M059J (cell line): ENCODE data around the gene CERT1. TPM values are rescaled to one million over a fixed set of nuclear protein-coding genes. Genes with fewer than 3 reads are reported as not detected.
"Not testable (repeated sequence)": the region's sequence is repeated elsewhere in the genome, so short reads cannot be mapped to it uniquely, and the experiment has no call there.

ENCODE experiments used
- DNase-seq: peaks from one replicate; pipeline ENCODE4 v3.0.0-alpha.2; 2012; ENCODE audit warnings: low read depth
- total RNA-seq: library from RNA; depleted of rRNA; stranded (reverse); fragments of >200 nt; shearing (Covaris generic); gene quantifications from 2 replicates; pipeline ENCODE4 v1.2.3, GENCODE V29; 2014

The CERT1 gene
- total RNA-seq, 1 experiment from 2014 or later = 13.3 TPM

GRCh38 chr5:75523275-75523674 is 11.8 kb upstream of the CERT1 start:
- no peak for DNase-seq

GRCh38 chr5:75522542-75522941 is 11.1 kb upstream of the CERT1 start:
- no peak for DNase-seq

GRCh38 chr5:75522025-75522424 is 10.6 kb upstream of the CERT1 start:
- DNase-seq = peak; percentile 40

GRCh38 chr5:75521195-75521594 is 9.8 kb upstream of the CERT1 start:
- no peak for DNase-seq

- no peak for DNase-seq
These were observed 8.3 kb upstream of the CERT1 start for GRCh38 chr5:75519761-75520160.

- no peak for DNase-seq
These were observed 2.9 kb upstream of the CERT1 start for GRCh38 chr5:75514323-75514722.

GRCh38 chr5:75513841-75514240 is 2.4 kb upstream of the CERT1 start:
- no peak for DNase-seq

- peak; percentile 10 for DNase-seq
These were observed 1.1 kb upstream of the CERT1 start for GRCh38 chr5:75512383-75513074.

- no peak for DNase-seq
These were observed 494 bp downstream of the CERT1 start for GRCh38 chr5:75510836-75511434.

- peak; percentile 57 for DNase-seq
These were observed 1.0 kb downstream of the CERT1 start for GRCh38 chr5:75510417-75510835.

- DNase-seq = peak; percentile 43
These were observed 1.5 kb downstream of the CERT1 start for GRCh38 chr5:75509956-75510355.

GRCh38 chr5:75509546-75509945 is 1.9 kb downstream of the CERT1 start:
- DNase-seq = no peak

- DNase-seq = no peak
These were observed 3.6 kb downstream of the CERT1 start for GRCh38 chr5:75507841-75508240.

- not testable (repeated sequence) for DNase-seq
These were observed 6.3 kb downstream of the CERT1 start for GRCh38 chr5:75505112-75505511.

GRCh38 chr5:75498875-75499274 is 12.6 kb downstream of the CERT1 start:
- not testable (repeated sequence) for DNase-seq

GRCh38 chr5:75498208-75498777 is 13.1 kb downstream of the CERT1 start:
- DNase-seq = no peak

- no peak for DNase-seq
These were observed 15.4 kb downstream of the CERT1 start for GRCh38 chr5:75496026-75496425.

- DNase-seq = no peak
These were observed 19.8 kb downstream of the CERT1 start for GRCh38 chr5:75491621-75492020.

GRCh38 chr5:75489847-75490246 is 21.6 kb downstream of the CERT1 start:
- not testable (repeated sequence) for DNase-seq

GRCh38 chr5:75484605-75485004 is 26.8 kb downstream of the CERT1 start:
- DNase-seq = no peak

GRCh38 chr5:75482482-75482881 is 28.9 kb downstream of the CERT1 start:
- DNase-seq = no peak

GRCh38 chr5:75481024-75481423 is 30.4 kb downstream of the CERT1 start:
- DNase-seq = no peak

- DNase-seq = no peak
These were observed 36.1 kb downstream of the CERT1 start for GRCh38 chr5:75475364-75475763.
